Astrocyte of the cerebellum (primary cell): ENCODE data around the gene CHD2.

Experiments used
- DNase-seq: peaks from one replicate; pipeline ENCODE4 v3.0.0-alpha.2; 2011; ENCODE audit warnings: low read depth
- H3K4me3 ChIP-seq: 2 replicates; pipeline ENCODE4 v1.5.1; 2011; ENCODE audit warnings: mild to moderate bottlenecking, low read depth, low read length, moderate library complexity
- in situ Hi-C: cut with HindIII; loops from 2 replicates; pipeline ENCODE4 v1.10.0; 2017; ENCODE audit warnings: low sequenced_read_pairs
- TF ChIP-seq, protein P1 (sequence below): IDR thresholded peaks from 2 replicates; pipeline ENCODE4 v1.5.1; 2012; ENCODE audit warnings: low read length, low read depth, moderate library complexity, mild to moderate bottlenecking; ENCODE audit errors: missing control alignments

The CHD2 gene

DNA sequence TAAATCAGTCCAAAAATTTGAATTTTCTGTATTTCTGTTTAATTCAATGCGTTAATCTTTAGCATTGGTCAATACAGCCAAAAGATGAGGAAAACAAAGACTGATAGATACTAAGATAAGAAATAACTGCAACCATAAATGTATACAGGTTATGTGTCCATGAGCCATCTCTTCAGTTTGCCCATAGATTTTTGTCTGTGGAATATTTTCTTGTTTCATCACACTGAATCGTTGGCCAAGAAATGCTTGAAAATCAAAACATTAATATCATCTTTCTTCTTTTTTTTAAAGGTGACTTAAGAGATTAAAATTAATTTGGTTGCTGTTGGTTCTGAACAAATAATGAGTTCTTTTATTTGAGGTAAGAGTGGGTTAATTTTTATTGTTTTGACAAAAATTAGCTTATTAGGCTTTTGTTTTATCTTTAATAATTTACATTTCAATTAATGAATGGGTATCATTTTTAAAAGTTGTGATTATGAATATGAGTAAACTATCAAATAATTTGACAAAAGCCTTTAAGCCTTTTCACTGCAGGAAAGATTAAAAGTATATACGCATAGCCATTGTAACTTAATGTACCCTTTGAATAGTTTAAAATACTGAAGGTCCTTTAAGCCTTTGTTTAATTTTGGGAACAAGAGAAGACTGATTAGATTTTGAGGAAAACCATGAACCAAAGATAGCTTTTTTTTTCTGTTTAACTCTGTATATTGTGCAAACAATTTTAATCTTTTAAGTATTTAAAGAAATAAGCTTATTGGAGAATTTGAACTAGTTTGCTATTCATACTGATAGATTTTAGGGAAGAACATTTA lies 14.7 kb upstream of the CHD2 start:
- in situ Hi-C loops, result no loop called here
- TF ChIP-seq, protein P1, sequence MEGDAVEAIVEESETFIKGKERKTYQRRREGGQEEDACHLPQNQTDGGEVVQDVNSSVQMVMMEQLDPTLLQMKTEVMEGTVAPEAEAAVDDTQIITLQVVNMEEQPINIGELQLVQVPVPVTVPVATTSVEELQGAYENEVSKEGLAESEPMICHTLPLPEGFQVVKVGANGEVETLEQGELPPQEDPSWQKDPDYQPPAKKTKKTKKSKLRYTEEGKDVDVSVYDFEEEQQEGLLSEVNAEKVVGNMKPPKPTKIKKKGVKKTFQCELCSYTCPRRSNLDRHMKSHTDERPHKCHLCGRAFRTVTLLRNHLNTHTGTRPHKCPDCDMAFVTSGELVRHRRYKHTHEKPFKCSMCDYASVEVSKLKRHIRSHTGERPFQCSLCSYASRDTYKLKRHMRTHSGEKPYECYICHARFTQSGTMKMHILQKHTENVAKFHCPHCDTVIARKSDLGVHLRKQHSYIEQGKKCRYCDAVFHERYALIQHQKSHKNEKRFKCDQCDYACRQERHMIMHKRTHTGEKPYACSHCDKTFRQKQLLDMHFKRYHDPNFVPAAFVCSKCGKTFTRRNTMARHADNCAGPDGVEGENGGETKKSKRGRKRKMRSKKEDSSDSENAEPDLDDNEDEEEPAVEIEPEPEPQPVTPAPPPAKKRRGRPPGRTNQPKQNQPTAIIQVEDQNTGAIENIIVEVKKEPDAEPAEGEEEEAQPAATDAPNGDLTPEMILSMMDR, result no peak
- no peak for DNase-seq
- peak overlapping the region; percentile 58 for H3K4me3 ChIP-seq

DNA sequence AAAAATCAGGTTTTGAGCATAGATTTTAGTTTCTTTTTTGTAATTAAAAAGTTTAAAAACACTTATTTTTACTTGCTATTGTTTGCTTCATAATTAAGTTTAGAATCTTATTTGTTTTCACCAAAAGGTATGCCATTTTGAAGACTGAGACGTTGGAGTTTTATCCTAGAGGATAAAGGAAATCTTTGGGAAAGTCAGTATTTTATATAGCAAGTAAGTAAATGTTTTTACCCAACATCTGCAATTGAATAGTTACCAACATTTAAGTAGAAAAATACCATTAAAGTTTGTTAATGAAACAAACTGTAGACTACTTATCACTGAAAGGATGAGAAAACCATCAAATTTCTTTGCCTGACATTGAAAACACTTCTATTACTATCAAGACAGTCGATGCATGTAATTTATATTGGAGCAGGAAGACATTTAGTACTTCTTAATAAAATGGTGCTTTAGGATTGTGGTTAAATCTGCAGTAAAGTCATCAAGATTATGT lies 14.0 kb upstream of the CHD2 start:
- TF ChIP-seq, protein P1, result no peak
- in situ Hi-C loops, result no loop called here
- peak overlapping the region; percentile 58 for H3K4me3 ChIP-seq
- no peak for DNase-seq

DNA sequence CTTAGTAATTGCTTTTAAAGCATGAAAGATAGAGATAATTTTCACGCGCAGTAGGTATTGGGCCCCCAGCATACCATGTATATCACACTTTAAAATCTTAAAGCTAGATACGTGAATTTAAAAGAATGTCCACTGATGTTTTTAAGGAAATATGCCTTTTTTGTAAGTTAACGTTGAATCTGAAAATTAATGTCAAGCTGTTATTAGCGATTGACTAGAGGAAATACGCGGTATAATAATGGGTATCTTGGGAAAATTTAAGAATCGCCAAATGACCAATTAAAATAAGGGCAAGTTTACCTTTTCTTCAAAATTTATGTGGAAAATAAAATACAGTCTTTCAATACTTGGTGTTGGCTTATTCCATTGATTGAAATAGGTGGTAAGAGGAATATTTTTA lies 13.3 kb upstream of the CHD2 start:
- in situ Hi-C loops, result no loop called here
- DNase-seq, result no peak
- TF ChIP-seq, protein P1, result no peak
- peak overlapping the region; percentile 6 for H3K4me3 ChIP-seq

DNA sequence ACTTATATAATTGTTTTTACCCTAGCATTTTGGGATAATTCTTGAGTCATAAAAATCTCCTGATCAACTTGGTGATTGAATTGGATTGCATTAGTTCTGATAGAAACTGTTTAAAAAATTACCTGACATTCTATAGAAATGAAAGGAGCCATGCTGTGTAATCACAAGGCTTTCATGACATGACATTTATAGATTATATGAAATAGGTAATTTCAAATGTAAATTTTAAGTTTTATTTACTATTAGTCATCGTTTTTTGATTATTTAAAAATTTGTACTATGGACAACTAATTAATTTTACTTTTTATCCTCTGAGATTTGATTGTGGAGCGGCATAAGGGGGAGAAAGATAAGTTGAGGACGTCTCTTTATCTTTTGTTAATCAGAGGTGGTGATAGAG lies 12.3 kb upstream of the CHD2 start:
- H3K4me3 ChIP-seq, result no peak overlapping the region
- no peak for DNase-seq
- TF ChIP-seq, protein P1, result no peak
- in situ Hi-C loops, result no loop called here

DNA sequence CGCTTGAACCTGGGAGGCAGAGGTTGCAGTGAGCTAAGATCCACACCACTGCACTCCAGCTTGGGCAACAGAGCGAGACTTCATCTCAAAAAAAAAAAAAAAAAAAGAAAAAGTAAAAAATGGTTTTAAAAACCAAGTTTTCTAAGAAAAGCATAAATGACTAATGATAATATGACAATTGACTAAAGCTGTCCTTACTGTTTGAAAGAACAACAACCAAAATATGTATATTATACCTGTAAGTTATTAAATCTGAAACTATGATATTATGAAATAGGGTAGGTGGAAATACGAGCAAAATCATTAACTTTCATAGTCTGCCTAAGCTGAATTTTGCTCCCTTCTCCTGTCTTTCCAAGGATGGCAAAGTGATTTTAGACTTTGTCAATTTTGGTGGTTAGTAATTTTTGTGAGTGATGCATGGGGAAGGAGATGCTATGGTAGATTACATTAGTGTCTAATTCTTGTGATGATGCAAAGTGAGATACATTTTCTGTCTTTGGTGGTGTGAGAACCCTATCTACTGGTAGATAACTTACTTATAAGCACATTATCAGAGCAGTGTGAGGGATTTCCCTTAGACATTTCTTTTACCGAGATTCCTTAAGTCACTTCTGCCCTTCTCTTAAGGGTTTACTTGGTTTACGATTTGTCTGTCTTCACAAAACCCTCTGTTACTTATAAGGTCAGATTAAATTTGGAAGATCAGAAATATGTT lies 10.6 kb upstream of the CHD2 start:
- no peak overlapping the region for H3K4me3 ChIP-seq
- in situ Hi-C loops, result no loop called here

DNA sequence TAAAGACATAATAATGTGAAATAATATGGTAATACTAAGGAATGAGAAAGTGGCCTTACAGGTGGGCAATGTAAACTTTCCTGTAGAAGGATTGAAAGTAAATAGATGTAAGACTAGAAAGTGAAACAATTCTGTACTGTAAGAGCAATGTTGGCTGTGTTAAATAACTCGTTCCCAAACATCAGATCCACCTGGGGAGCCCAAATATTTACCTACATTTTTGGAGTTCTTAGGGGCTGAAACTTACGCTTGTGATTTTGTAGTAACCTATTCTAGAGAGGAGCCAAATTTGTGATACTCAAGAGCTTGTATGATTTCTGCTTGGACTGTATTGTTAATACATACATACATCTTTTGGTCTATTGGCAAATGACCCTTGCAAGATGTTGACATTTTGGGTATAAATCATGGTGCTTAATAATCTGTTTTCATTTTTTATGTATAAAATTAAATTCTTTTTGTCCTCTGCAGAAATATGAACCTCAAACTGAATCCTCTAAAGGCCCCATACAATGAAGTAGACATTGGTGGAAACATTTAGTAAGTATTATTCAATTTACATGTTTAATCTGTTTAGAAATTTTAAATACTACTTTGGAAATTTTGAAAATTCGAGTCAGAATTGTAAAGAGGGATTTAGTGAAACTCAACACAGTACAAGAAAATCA lies 8.5 kb upstream of the CHD2 start:
- TF ChIP-seq, protein P1, result no peak
- no peak for DNase-seq

More for the DNA sequence above, 10.6 kb upstream of the CHD2 start:
- TF ChIP-seq, protein P1, result no peak
- DNase-seq, result no peak

More for the DNA sequence above, 8.5 kb upstream of the CHD2 start:
- no peak overlapping the region for H3K4me3 ChIP-seq
- in situ Hi-C loops, result no loop called here
